Sigmoid colon (tissue), 4 donors: ENCODE results near the gene POLR2B.

ENCODE experiments used
- EP300 ChIP-seq, 4 donors: sonication (generic); formaldehyde crosslinking; IDR thresholded peaks; one replicate each; pipeline ENCODE4 v1.6.1; 2017; ENCODE audit warnings: antibody characterized with exemption in 4 of 4
- POLR2A ChIP-seq, 2 donors: fragments of 450-650 bp; IDR thresholded peaks; one replicate each; pipeline ENCODE4 v1.6.1; 2016; ENCODE audit warnings: antibody characterized with exemption in 2 of 2, mild to moderate bottlenecking in 2 of 2, moderate library complexity in 2 of 2
- POLR2AphosphoS5 ChIP-seq, 4 donors: sonication (generic); formaldehyde crosslinking; IDR thresholded peaks; one replicate each; pipeline ENCODE4 v1.6.1; 2017; ENCODE audit warnings: antibody characterized with exemption in 4 of 4
- TF ChIP-seq, protein P1 (sequence below), 4 experiments: fragments of 450-650 bp in 3 of 4; fragments of 200-600 bp in 1 of 4; IDR thresholded peaks; one replicate each; pipeline ENCODE4 v1.5.1; 2016 to 2019; ENCODE audit warnings: antibody characterized with exemption in 4 of 4, mild to moderate bottlenecking in 3 of 4, moderate library complexity in 2 of 4

DNA sequence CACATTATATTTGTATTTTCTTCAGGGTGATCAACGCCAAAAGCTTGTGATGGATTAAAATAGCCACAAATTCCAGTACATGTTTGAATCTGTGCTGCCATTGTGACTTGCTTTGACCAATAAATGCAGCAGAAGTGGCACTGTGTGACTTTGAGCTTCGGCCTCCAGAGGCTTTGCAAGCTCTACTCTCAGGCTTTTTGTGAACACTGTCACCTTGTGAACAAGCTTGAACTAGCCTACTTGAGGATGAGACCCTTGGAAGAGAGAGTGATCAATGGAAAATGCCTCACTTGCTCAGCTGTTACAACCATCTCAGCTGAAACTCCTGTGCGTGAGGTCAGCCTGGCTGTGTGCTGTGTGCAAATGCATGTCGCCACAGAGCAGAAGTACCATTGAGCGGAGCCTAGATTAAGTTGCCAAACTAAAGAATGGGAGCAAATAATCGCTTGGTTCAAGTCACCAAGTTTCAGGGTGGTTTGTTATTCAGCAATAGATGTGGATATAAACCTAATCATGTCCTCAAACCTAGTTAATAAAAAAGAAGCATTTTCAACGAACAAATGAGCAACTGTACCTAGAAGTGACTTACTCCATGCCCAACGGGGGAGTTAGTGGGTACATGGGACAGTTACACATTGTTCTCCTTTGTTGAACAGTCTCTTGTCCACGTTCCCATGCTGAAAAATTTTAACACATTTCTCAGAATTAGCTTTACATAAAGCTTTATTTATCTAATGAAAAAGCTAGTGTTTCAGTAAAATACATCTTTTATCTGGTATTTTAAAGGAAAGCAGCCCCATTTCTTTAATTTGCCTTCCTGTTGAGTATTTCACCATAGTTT, 24.8 kb upstream of the POLR2B start:
- TF ChIP-seq, protein P1, sequence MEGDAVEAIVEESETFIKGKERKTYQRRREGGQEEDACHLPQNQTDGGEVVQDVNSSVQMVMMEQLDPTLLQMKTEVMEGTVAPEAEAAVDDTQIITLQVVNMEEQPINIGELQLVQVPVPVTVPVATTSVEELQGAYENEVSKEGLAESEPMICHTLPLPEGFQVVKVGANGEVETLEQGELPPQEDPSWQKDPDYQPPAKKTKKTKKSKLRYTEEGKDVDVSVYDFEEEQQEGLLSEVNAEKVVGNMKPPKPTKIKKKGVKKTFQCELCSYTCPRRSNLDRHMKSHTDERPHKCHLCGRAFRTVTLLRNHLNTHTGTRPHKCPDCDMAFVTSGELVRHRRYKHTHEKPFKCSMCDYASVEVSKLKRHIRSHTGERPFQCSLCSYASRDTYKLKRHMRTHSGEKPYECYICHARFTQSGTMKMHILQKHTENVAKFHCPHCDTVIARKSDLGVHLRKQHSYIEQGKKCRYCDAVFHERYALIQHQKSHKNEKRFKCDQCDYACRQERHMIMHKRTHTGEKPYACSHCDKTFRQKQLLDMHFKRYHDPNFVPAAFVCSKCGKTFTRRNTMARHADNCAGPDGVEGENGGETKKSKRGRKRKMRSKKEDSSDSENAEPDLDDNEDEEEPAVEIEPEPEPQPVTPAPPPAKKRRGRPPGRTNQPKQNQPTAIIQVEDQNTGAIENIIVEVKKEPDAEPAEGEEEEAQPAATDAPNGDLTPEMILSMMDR (IDR thresholded peaks at IDR 0.05): no peak
- no peak for TF ChIP-seq POLR2A (IDR thresholded peaks at IDR 0.05)
- no peak for TF ChIP-seq POLR2AphosphoS5 (IDR thresholded peaks at IDR 0.05)
- TF ChIP-seq EP300 (IDR thresholded peaks at IDR 0.05): no peak
